NCI-H748 (cell line): ENCODE results near the gene REPS2.

Experiments
- DNase-seq: peaks from one replicate; lab custom pipeline; 2025; ENCODE audit not compliant: unreplicated experiment; lab: John Stamatoyannopoulos, UW

Gene REPS2

DNA sequence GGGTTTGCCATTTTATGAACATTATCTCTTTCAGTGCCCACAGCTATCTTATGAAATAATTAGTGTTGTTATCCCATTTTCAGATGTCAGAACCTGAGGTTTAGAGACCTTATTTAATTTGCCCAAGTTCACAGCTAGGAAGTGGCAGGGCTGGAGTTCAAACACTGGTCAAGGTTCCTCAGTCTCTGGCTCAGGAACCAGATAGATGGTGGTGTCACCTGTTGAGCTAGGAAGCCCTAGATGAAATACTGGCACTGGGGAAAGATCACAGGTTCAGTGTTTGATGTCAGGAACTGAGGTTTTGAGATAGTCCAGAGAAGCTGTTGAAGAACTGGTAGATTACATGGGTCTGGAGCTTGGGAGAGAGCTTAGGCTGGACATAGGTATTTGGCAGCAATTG is 85.4 kb downstream of the REPS2 start:
- DNase-seq = no peak

GRCh38 chrX:17032351-17032750 is 85.9 kb downstream of the REPS2 start:
- DNase-seq = no peak

GRCh38 chrX:17033225-17033624 is 86.8 kb downstream of the REPS2 start:
- DNase-seq = no peak

DNA sequence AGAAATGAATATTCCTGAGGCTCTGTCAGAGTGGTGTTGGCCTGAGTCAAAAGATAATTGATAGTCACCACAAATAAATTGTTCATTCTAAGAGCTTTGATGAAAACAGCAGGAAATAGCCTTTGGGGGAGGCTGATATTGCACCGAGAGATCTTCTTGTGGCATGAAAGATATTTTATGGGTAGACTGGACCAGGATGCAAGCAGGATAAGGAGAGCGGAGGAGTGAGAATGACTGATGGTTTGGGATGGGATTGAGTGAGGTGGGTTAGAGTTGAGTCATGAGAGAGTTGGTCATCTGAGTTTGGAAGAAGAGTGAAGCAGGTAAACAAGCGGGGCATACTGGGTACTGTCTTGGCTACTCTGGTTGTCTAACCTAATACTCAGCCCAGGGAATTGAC is 88.7 kb downstream of the REPS2 start:
- DNase-seq = no peak

GRCh38 chrX:17036171-17036961 is 89.9 kb downstream of the REPS2 start:
- DNase-seq = no peak

GRCh38 chrX:17038277-17038676 is 91.8 kb downstream of the REPS2 start:
- DNase-seq = no peak

DNA sequence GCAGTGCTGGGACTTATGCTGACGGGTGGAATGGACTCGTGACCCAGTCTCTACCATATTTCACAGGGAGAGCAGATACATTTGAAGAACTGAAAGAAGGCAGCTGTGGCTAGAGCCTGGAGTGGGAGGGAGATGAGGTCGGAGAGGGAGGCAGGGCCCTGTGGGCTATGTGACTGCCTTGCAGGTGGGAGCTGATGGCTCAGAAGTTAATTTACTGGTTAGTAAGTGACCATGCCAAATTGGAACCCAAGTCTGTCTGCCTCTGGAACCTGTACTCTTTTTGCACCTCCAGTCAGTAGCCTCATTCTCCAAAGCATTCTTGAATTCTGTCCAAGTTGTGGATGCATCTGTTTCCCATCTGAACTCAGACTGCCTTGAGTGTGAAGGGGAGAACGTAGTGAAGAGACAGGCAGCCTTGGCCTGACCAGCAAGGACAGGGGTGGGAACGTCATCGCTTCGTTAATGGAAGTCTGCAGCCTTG is 92.3 kb downstream of the REPS2 start:
- DNase-seq = no peak

GRCh38 chrX:17039826-17040225 is 93.4 kb downstream of the REPS2 start:
- no peak for DNase-seq

- DNase-seq = no peak
Observed at GRCh38 chrX:17040711-17041110, 94.3 kb downstream of the REPS2 start.

- no peak for DNase-seq
Observed at GRCh38 chrX:17042037-17042436, 95.6 kb downstream of the REPS2 start.

- DNase-seq = peak; percentile 80
Observed at GRCh38 chrX:17046478-17047097, 100.1 kb downstream of the REPS2 start.

- DNase-seq = no peak
Observed at GRCh38 chrX:17047224-17047623, 100.8 kb downstream of the REPS2 start.

- DNase-seq = no peak
Observed at GRCh38 chrX:17052210-17052609, 105.8 kb downstream of the REPS2 start.

DNA sequence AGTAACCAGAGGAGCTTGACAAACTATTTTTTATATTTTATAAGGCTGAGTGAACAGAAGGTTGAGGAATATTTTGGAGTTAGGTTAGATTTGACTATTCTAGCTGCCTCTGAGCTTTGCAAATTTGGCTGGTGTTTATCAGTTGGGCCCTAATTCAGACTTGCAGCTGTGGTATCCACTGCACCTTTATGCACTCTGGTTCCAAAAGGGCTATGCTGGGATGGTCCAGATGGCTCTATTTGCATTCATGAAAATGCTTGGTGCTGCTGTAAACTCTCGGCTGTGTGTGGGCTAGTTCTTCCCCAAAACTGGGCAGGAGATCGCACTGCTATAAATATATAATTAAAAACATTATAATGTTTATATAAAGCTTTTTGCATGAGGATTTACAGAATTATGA is 106.3 kb downstream of the REPS2 start:
- DNase-seq = no peak

- DNase-seq = peak; percentile 71
Observed at GRCh38 chrX:17053502-17053901, 107.0 kb downstream of the REPS2 start.

- no peak for DNase-seq
Observed at GRCh38 chrX:17056868-17057608, 110.6 kb downstream of the REPS2 start.

- no peak for DNase-seq
Observed at GRCh38 chrX:17062065-17062464, 115.6 kb downstream of the REPS2 start.

- DNase-seq = no peak
Observed at GRCh38 chrX:17065100-17065499, 118.6 kb downstream of the REPS2 start.

- no peak for DNase-seq
Observed at GRCh38 chrX:17067534-17067933, 121.1 kb downstream of the REPS2 start.

- DNase-seq = no peak
Observed at GRCh38 chrX:17072301-17072700, 125.8 kb downstream of the REPS2 start.

DNA sequence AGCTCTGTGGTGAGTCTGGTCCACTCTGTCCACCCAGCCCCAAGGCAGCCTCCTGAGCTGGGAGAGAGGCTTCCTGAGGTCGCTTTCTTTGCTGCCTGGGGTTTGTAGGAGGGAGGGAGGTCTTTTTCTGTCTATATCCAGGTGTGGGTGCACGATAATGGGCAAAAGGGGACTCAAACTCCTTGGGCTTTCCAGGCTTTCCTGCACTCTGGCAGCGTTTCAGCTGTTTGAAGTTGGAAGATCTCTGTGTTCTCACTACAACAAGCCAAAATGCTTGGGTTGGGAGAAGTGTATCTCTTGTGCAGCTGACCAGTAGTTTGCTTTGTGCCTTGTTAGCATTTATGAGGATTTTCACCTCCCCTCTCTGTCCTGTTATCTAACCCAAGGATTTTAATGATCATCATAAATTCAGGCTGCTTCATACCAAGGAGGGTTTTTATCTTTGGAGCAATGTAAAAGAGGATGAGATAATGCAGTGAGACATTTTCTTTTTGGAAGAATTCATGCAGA is 126.3 kb downstream of the REPS2 start:
- no peak for DNase-seq

DNA sequence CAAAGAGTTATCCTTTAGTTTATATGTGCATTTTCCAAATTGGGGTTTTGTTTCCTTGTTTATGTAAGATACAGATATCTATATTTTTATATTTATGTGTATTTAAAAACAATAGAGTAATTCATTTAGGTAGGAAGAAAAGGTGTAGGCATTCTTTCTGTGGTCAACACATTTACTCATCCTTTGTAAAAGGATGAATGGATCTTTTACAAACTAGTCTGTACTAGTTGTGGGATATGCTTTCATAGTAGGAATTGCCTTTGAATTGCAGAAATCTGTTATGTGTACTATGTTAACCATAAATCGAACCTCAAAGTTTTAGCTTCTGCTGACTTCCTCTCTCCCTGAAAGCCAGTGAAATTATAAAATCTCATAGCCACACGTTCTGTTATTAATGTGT is 128.5 kb downstream of the REPS2 start:
- no peak for DNase-seq
